ENCODE data around the gene ERMAP. TPM values are rescaled to one million over a fixed set of nuclear protein-coding genes. Genes with fewer than 3 reads are reported as not detected.

ERMAP gene
- total and polyA plus RNA-seq, 10 of the 15 experiments (the other 5 are each of a cell fraction or from before 2014, with no cell fraction given) = 1.4 to 6.8 (median 4.1) TPM

- no peak for TF ChIP-seq ZNF687 (IDR thresholded peaks at IDR 0.05)
- no peak for TF ChIP-seq SP1 (IDR thresholded peaks at IDR 0.05; ENCODE audit: low read depth, low read length)
- TF ChIP-seq SIN3A (IDR thresholded peaks at IDR 0.05; ENCODE audit: low read depth, low read length) = no peak
- TF ChIP-seq PAX5 (IDR thresholded peaks at IDR 0.05; ENCODE audit: borderline replicate concordance, low read depth, low read length) = no peak
- TF ChIP-seq ZNF217 (IDR thresholded peaks at IDR 0.05) = no peak
- TF ChIP-seq ZBTB4 (CRISPR knock-in tag; IDR thresholded peaks at IDR 0.05) = no peak
- no peak for TF ChIP-seq ZNF622 (IDR thresholded peaks at IDR 0.05)
- no peak for TF ChIP-seq SPI1 (IDR thresholded peaks at IDR 0.05; ENCODE audit: borderline replicate concordance, insufficient read depth, low read depth, low read length)
- no peak for TF ChIP-seq IRF4 (IDR thresholded peaks at IDR 0.05; ENCODE audit: low read depth, low read length)
These were observed 69.9 kb downstream of the ERMAP start (continued) for GRCh38 chr1:42886800-42887199.
